ENCODE measurements around the gene CSNK1D.

DNA sequence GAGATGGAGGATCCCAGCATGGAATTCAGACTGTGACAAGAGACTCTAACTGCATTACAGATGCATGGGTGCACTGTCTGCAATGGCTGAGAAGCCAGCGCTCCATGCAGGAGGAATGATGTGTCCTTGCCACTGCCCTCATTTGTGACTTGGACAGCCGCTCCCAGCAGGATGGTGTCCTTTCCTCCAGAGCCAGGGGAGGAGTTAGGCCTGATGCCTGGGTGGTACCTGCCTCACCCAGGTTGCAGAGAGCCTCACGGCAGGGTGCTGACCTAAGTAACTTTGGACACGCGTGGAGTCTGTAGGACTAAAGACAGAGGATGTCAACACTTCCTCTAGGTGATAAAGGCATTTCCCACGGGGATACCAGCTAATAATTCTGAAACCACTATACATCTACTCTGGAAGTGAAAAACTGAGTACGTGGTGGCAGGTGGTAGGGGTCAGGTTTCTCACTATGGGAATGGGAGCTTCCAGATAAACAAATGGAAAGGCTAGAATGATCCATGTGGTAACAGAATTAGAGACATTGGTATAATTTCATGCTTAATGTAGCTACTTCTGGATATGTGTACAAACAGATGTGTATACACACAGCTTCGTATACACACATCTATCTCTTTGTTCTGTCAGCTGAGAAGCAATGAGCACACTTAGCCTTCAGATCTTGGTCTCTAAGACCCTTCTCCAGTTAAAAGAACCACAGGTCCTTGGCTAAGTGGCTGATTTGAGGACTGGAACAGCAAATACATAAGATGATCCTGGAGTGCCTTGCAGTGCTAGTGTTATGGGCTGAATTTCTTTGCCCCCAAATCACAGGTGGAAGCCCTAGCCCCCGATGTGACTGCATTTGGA is 13.7 kb upstream of the CSNK1D start:
- no peak for TF ChIP-seq POLR2A (IDR thresholded peaks at IDR 0.05)
- TF ChIP-seq, protein P1, sequence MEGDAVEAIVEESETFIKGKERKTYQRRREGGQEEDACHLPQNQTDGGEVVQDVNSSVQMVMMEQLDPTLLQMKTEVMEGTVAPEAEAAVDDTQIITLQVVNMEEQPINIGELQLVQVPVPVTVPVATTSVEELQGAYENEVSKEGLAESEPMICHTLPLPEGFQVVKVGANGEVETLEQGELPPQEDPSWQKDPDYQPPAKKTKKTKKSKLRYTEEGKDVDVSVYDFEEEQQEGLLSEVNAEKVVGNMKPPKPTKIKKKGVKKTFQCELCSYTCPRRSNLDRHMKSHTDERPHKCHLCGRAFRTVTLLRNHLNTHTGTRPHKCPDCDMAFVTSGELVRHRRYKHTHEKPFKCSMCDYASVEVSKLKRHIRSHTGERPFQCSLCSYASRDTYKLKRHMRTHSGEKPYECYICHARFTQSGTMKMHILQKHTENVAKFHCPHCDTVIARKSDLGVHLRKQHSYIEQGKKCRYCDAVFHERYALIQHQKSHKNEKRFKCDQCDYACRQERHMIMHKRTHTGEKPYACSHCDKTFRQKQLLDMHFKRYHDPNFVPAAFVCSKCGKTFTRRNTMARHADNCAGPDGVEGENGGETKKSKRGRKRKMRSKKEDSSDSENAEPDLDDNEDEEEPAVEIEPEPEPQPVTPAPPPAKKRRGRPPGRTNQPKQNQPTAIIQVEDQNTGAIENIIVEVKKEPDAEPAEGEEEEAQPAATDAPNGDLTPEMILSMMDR (IDR thresholded peaks at IDR 0.05), result no peak

Data from body of pancreas (tissue), 4 donors.